Hepatocyte (in vitro differentiated cells): ENCODE data around the gene TXNRD1.

Experiments
- CTCF ChIP-seq: fragments of 200-600 bp; sonication (generic); IDR thresholded peaks from 2 replicates; pipeline ENCODE4 v1.5.1; 2016; ENCODE audit warnings: antibody characterized with exemption, mild to moderate bottlenecking; ENCODE audit not compliant: poor library complexity
- EZH2 ChIP-seq: fragments of 200-600 bp; sonication (generic); IDR thresholded peaks from 2 replicates; pipeline ENCODE4 v1.6.1; 2016; ENCODE audit warnings: antibody characterized with exemption, mild to moderate bottlenecking, borderline replicate concordance

GRCh38 chr12:104290855-104291254 lies 75.3 kb downstream of the TXNRD1 start:
- TF ChIP-seq CTCF: no peak
- TF ChIP-seq EZH2: no peak
